Memory B cell (primary cell): ENCODE measurements around the gene DMBX1.

ENCODE experiments used
- ATAC-seq: fragments of 150-1000 bp; cut with Tn5 transposase; 2 replicates; pipeline ENCODE4 v1.10.0; 2021; ENCODE audit warnings: low read depth, mild to moderate bottlenecking, moderate library complexity
- DNase-seq, 2 donors: peaks; one replicate each; pipeline ENCODE4 v3.0.0; 2022; ENCODE audit warnings: low spot score in 2 of 2
- H3K27ac Mint-ChIP-seq: one replicate; pipeline ENCODE4 v1.8.0; 2022; ENCODE audit warnings: mild to moderate bottlenecking, moderate library complexity, mixed read lengths
- H3K27me3 Mint-ChIP-seq: one replicate; pipeline ENCODE4 v1.8.0; 2022; ENCODE audit warnings: mixed read lengths
- H3K36me3 Mint-ChIP-seq: one replicate; pipeline ENCODE4 v1.8.0; 2022; ENCODE audit warnings: mild to moderate bottlenecking, mixed read lengths
- H3K4me1 Mint-ChIP-seq: one replicate; pipeline ENCODE4 v1.8.0; 2022; ENCODE audit warnings: mixed read lengths
- H3K4me3 Mint-ChIP-seq: one replicate; pipeline ENCODE4 v1.8.0; 2022; ENCODE audit warnings: mild to moderate bottlenecking, moderate library complexity, mixed read lengths
- H3K9me3 Mint-ChIP-seq: one replicate; pipeline ENCODE4 v1.8.0; 2022; ENCODE audit warnings: mixed read lengths

DMBX1 gene

GRCh38 chr1:46515576-46515975 lies 25.9 kb downstream of the DMBX1 start:
- ATAC-seq (no peak), DNase-seq (no peak)
- H3K27me3 Mint-ChIP-seq, result peaks cover 28% of the 10 kb centered on the region
- no peaks in the 10 kb centered on the region for H3K36me3 Mint-ChIP-seq
- no peak overlapping the region for H3K27ac Mint-ChIP-seq
- H3K4me3 Mint-ChIP-seq, result no peak overlapping the region
- H3K4me1 Mint-ChIP-seq, result peaks cover 2% of the 10 kb centered on the region
- no peaks in the 10 kb centered on the region for H3K9me3 Mint-ChIP-seq

- DNase-seq, result no peak
- Mint-ChIP-seq H3K36me3 (no peaks in the 10 kb centered on the region), H3K4me3 (no peak overlapping the region), H3K27me3 (peaks cover 29% of the 10 kb centered on the region), H3K9me3 (no peaks in the 10 kb centered on the region), H3K27ac (no peak overlapping the region), H3K4me1 (peaks cover 2% of the 10 kb centered on the region)
- no peak for ATAC-seq
Observed at GRCh38 chr1:46516200-46516950, 26.7 kb downstream of the DMBX1 start.

- ATAC-seq (no peak), DNase-seq (no peak)
- Mint-ChIP-seq H3K4me1 (peaks cover 2% of the 10 kb centered on the region), H3K4me3 (no peak overlapping the region), H3K36me3 (no peaks in the 10 kb centered on the region), H3K27ac (no peak overlapping the region), H3K27me3 (peaks cover 28% of the 10 kb centered on the region), H3K9me3 (no peaks in the 10 kb centered on the region)
Observed at GRCh38 chr1:46517010-46517600, 27.5 kb downstream of the DMBX1 start.

GRCh38 chr1:46517932-46518498 lies 28.4 kb downstream of the DMBX1 start:
- peaks cover 2% of the 10 kb centered on the region for H3K4me1 Mint-ChIP-seq
- H3K4me3 Mint-ChIP-seq, result no peak overlapping the region
- ATAC-seq (no peak), DNase-seq (no peak)
- peaks cover 26% of the 10 kb centered on the region for H3K27me3 Mint-ChIP-seq
- H3K9me3 Mint-ChIP-seq, result no peaks in the 10 kb centered on the region
- no peaks in the 10 kb centered on the region for H3K36me3 Mint-ChIP-seq
- no peak overlapping the region for H3K27ac Mint-ChIP-seq

- ATAC-seq, result no peak
- Mint-ChIP-seq H3K36me3 (no peaks in the 10 kb centered on the region), H3K27me3 (peaks cover 27% of the 10 kb centered on the region)
Observed at GRCh38 chr1:46519209-46519608, 29.6 kb downstream of the DMBX1 start.

GRCh38 chr1:46520063-46520911 lies 30.7 kb downstream of the DMBX1 start:
- no peaks in the 10 kb centered on the region for H3K9me3 Mint-ChIP-seq
- H3K27ac Mint-ChIP-seq, result no peak overlapping the region
- no peak overlapping the region for H3K4me3 Mint-ChIP-seq
- no peaks in the 10 kb centered on the region for H3K36me3 Mint-ChIP-seq
- peaks cover 29% of the 10 kb centered on the region for H3K27me3 Mint-ChIP-seq
- DNase-seq (no peak), ATAC-seq (no peak)
- H3K4me1 Mint-ChIP-seq, result peaks cover 2% of the 10 kb centered on the region

More at GRCh38 chr1:46519209-46519608, 29.6 kb downstream of the DMBX1 start:
- Mint-ChIP-seq H3K27ac (no peak overlapping the region), H3K4me3 (no peak overlapping the region), H3K9me3 (no peaks in the 10 kb centered on the region), H3K4me1 (peaks cover 2% of the 10 kb centered on the region)
- DNase-seq, result no peak

GRCh38 chr1:46521414-46521813 lies 31.8 kb downstream of the DMBX1 start:
- Mint-ChIP-seq H3K36me3 (no peaks in the 10 kb centered on the region), H3K4me3 (no peak overlapping the region), H3K4me1 (peaks cover 2% of the 10 kb centered on the region), H3K27me3 (peaks cover 30% of the 10 kb centered on the region), H3K9me3 (no peaks in the 10 kb centered on the region), H3K27ac (no peak overlapping the region)
- DNase-seq, result no peak
- ATAC-seq, result no peak

- H3K36me3 Mint-ChIP-seq, result no peaks in the 10 kb centered on the region
- H3K9me3 Mint-ChIP-seq, result no peaks in the 10 kb centered on the region
- H3K27me3 Mint-ChIP-seq, result peaks cover 29% of the 10 kb centered on the region
- no peak for DNase-seq
- ATAC-seq, result no peak
- H3K27ac Mint-ChIP-seq, result no peak overlapping the region
- no peak overlapping the region for H3K4me3 Mint-ChIP-seq
- H3K4me1 Mint-ChIP-seq, result no peaks in the 10 kb centered on the region
Observed at GRCh38 chr1:46522184-46522968, 32.7 kb downstream of the DMBX1 start.

GRCh38 chr1:46522969-46523320 lies 33.3 kb downstream of the DMBX1 start:
- ATAC-seq (no peak), DNase-seq (no peak)
- no peak overlapping the region for H3K4me3 Mint-ChIP-seq
- peaks cover 32% of the 10 kb centered on the region for H3K27me3 Mint-ChIP-seq
- H3K36me3 Mint-ChIP-seq, result no peaks in the 10 kb centered on the region
- H3K9me3 Mint-ChIP-seq, result no peaks in the 10 kb centered on the region
- H3K4me1 Mint-ChIP-seq, result no peaks in the 10 kb centered on the region
- H3K27ac Mint-ChIP-seq, result no peak overlapping the region

- no peak overlapping the region for H3K27ac Mint-ChIP-seq
- H3K4me3 Mint-ChIP-seq, result no peak overlapping the region
- DNase-seq, result no peak
- H3K27me3 Mint-ChIP-seq, result peaks cover 29% of the 10 kb centered on the region
- H3K9me3 Mint-ChIP-seq, result no peaks in the 10 kb centered on the region
- H3K36me3 Mint-ChIP-seq, result no peaks in the 10 kb centered on the region
- ATAC-seq, result no peak
- no peaks in the 10 kb centered on the region for H3K4me1 Mint-ChIP-seq
Observed at GRCh38 chr1:46523496-46524353, 34.1 kb downstream of the DMBX1 start.

GRCh38 chr1:46524843-46525242 lies 35.2 kb downstream of the DMBX1 start:
- ATAC-seq, result no peak
- no peak overlapping the region for H3K27ac Mint-ChIP-seq
- no peaks in the 10 kb centered on the region for H3K4me1 Mint-ChIP-seq
- H3K4me3 Mint-ChIP-seq, result no peak overlapping the region
- no peaks in the 10 kb centered on the region for H3K36me3 Mint-ChIP-seq
- DNase-seq, result no peak
- peaks cover 31% of the 10 kb centered on the region for H3K27me3 Mint-ChIP-seq
- H3K9me3 Mint-ChIP-seq, result no peaks in the 10 kb centered on the region

- ATAC-seq, result no peak
- Mint-ChIP-seq H3K9me3 (no peaks in the 10 kb centered on the region), H3K36me3 (no peaks in the 10 kb centered on the region), H3K27me3 (peaks cover 31% of the 10 kb centered on the region), H3K4me1 (no peaks in the 10 kb centered on the region), H3K4me3 (no peak overlapping the region), H3K27ac (no peak overlapping the region)
- no peak for DNase-seq
Observed at GRCh38 chr1:46525253-46525983, 35.8 kb downstream of the DMBX1 start.
